Heart left ventricle (tissue), 16 donors: ENCODE measurements around the gene FOXF2. TPM values are rescaled to one million over a fixed set of nuclear protein-coding genes. Genes with fewer than 3 reads are reported as not detected.
A peak's percentile ranks its signal among the peaks of the same experiment; 100 is the strongest.

Source experiments
- ATAC-seq, 4 donors: fragments of 200-7000 bp; cut with Tn5 transposase; one replicate each; pipeline ENCODE4 v1.9.1; 2020 to 2022; ENCODE audit warnings: moderate library complexity in 4 of 4, mild to moderate bottlenecking in 3 of 4, moderate number of reproducible peaks in 1 of 4
- DNase-seq, 5 donors: peaks; one replicate each; pipeline ENCODE4 v3.0.0-alpha.2; 2020
- H3K27ac ChIP-seq, 12 donors: fragments of 200-600 bp; sonication (generic) in 4 of 12; one replicate each; pipeline versions ENCODE4 v1.5.0 to v1.8.0; 2016 to 2022; ENCODE audit warnings: mild to moderate bottlenecking in 2 of 12
- H3K27me3 ChIP-seq, 9 donors: fragments of 200-600 bp; sonication (generic) in 2 of 9; one replicate each; pipeline versions ENCODE4 v1.5.1 to v1.8.0; 2016 to 2022; ENCODE audit warnings: mild to moderate bottlenecking in 3 of 9
- H3K36me3 ChIP-seq, 9 donors: fragments of 200-600 bp; sonication (generic) in 2 of 9; one replicate each; pipeline versions ENCODE4 v1.5.0 to v1.8.0; 2018 to 2022; ENCODE audit warnings: mild to moderate bottlenecking in 2 of 9
- H3K4me1 ChIP-seq, 12 donors: fragments of 200-600 bp; sonication (generic) in 4 of 12; one replicate each; pipeline versions ENCODE4 v1.5.0 to v1.8.0; 2016 to 2022; ENCODE audit warnings: mild to moderate bottlenecking in 3 of 12
- H3K4me3 ChIP-seq, 12 donors: fragments of 200-600 bp; sonication (generic) in 4 of 12; one replicate each; pipeline versions ENCODE4 v1.5.0 to v1.8.0; 2017 to 2022; ENCODE audit warnings: mild to moderate bottlenecking in 9 of 12, moderate library complexity in 4 of 12
- H3K9me3 ChIP-seq, 12 donors: fragments of 200-600 bp; sonication (generic) in 4 of 12; one replicate each; pipeline versions ENCODE4 v1.5.0 to v1.8.0; 2016 to 2022; ENCODE audit warnings: mild to moderate bottlenecking in 1 of 12
- POLR2A ChIP-seq, 2 donors: fragments of 450-650 bp; IDR thresholded peaks; one replicate each; pipeline ENCODE4 v1.6.1; 2017; ENCODE audit warnings: antibody characterized with exemption in 2 of 2, mild to moderate bottlenecking in 2 of 2, moderate library complexity in 2 of 2
- WGBS, 4 donors: extraction: QIAGEN DNeasy Blood & Tissue Kit in 2 of 4; methylation state at CpG; one replicate each; pipeline versions ENCODE4 v1.1.5 to v1.1.7; 2013 to 2018; 5-methylcytosine and 5-hydroxymethylcytosine counted together
- intact Hi-C, 10 donors: fragments of 100-400 bp; cut with DNase I; formaldehyde crosslinking; loops; one replicate each; pipeline versions ENCODE4 v1.11.1 to v1.14.2; 2022
- polyA plus RNA-seq, 2 donors: library from polyadenylated mRNA; stranded (reverse); fragments of 200-250 nt; gene quantifications; one replicate each; pipeline ENCODE4 v1.2.3, GENCODE V29; 2013
- total RNA-seq, 9 donors: library from RNA; depleted of rRNA in 2 of 9; stranded (reverse); fragments of >200 nt in 2 of 9; fragmentation: NEBNext Ultra II Directional in 3 of 9; extraction: Animal tissue kit (Norgen Biotek cat#: 25700) in 3 of 9; gene quantifications; one replicate each; pipeline versions ENCODE4 v1.1.0 to v1.2.4, GENCODE V29; 2016 to 2023
- TF ChIP-seq, protein P1 (sequence below), 12 donors: fragments of 200-600 bp; sonication (generic) in 4 of 12; IDR thresholded peaks; one replicate each; pipeline versions ENCODE4 v1.5.0 to v1.8.0; 2018 to 2022; ENCODE audit warnings: antibody characterized with exemption in 12 of 12, mild to moderate bottlenecking in 5 of 12
- donor health status: ischemic (EF 13 %, LVEDD 7.1; RV severe dilation, severe dysfunction).
- donor health status: healthy with polysubstance abuse.
- donor health status: DM: no; HTN: yes; CAD: no.
- donor health status: DM: no; HTN: no; CAD: no.
- donor health status: ischemic (EF 25% LVEDD 6.9; RV normal size, moderate dysfunction).
- donor health status: ischemic (EF 25% LVEDD 5.7; RV mildly dilated, moderate dysfunction).
- donor health status: healthy.
- donor health status: DM: yes; HTN: yes; CAD: no.
- donor health status: ischemic (EF 35%, LVEDD 5.7; RV mildly dilated, moderate dysfunction).
- donor health status: nonischemic (EF 11% LVEDD 7.7; RV severe dilation, severe dysfunction).
- donor health status: DM: yes; HTN: yes; CAD: no.
- donor health status: PGD.
- donor health status: ischemic (EF 29% LVEDD 5.4; RV normal size, mild dysfunction).
- donor health status: nonischemic (EF 23%, LVEDD 6.1; RV moderate dilation, normal function).

FOXF2 gene
- total and polyA plus RNA-seq, 11 donors: 0.09 to 0.35 (median 0.16) TPM; not detected in 2

DNA sequence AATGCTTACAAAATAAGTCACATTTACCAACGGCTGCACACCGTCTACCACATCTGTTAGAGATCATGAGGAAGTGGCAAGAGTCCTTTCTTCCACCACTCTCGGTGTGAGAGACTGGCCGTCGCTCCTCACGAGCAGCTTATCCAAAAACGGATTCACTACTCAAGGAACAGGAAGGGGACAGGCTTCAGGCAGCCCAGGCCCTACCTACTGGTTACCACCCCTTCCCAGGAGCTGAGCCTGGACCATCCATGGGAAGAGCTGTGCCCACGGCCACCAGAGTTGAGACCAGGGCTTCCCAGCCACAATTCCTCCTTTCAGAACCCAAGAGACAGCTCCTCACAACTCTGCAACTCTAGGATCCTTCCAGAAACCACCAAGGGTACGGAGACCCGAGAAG is 37.0 kb downstream of the FOXF2 start:
- no peak for ATAC-seq
- H3K36me3 ChIP-seq: no peaks in the 10 kb centered on the region
- H3K4me1 ChIP-seq: no peaks in the 10 kb centered on the region
- H3K9me3 ChIP-seq: peaks cover 0 to 4% (median under 1%) of the 10 kb centered on the region in 12 donors
- peaks cover 0 to 23% (median 0%) of the 10 kb centered on the region in 9 donors for H3K27me3 ChIP-seq
- 65 to 76% (median 68%) methylated on average over 10 of the region's 10 CpGs for WGBS, 4 donors
- TF ChIP-seq, protein P1, sequence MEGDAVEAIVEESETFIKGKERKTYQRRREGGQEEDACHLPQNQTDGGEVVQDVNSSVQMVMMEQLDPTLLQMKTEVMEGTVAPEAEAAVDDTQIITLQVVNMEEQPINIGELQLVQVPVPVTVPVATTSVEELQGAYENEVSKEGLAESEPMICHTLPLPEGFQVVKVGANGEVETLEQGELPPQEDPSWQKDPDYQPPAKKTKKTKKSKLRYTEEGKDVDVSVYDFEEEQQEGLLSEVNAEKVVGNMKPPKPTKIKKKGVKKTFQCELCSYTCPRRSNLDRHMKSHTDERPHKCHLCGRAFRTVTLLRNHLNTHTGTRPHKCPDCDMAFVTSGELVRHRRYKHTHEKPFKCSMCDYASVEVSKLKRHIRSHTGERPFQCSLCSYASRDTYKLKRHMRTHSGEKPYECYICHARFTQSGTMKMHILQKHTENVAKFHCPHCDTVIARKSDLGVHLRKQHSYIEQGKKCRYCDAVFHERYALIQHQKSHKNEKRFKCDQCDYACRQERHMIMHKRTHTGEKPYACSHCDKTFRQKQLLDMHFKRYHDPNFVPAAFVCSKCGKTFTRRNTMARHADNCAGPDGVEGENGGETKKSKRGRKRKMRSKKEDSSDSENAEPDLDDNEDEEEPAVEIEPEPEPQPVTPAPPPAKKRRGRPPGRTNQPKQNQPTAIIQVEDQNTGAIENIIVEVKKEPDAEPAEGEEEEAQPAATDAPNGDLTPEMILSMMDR (IDR thresholded peaks at IDR 0.05): no peak
- no peak for TF ChIP-seq POLR2A (IDR thresholded peaks at IDR 0.05)
- no peak for DNase-seq
- no peak overlapping the region for H3K27ac ChIP-seq
- intact Hi-C loops: no loop called here
- no peak overlapping the region for H3K4me3 ChIP-seq

DNA sequence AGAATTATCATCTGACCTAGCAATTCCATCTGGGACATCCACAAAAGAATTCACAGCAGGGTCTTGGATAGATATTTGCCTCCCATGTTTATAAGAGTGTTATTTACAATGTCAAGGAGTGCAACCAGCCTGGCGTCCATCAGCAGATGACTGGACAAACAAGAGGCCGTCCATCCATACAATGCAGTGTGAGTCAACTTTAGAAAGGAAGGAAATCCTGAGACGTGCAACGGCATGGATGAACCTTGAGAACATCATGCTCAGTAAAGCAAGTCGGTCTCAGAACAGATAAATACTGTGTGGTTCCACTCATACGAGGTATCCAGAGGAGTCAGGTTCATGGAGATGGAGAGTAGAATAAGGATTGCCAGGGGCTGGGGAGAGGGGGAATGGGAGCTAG is 46.4 kb downstream of the FOXF2 start:
- no peak for DNase-seq
- intact Hi-C loops: loop anchor here in 7 of 10 donors (5.0 to 10.0 kb wide), 5 partner anchors 639 to 1249 kb away; no protein-coding TSS in a partner anchor
- H3K27me3 ChIP-seq: peaks cover 0 to 54% (median 23%) of the 10 kb centered on the region in 9 donors

DNA sequence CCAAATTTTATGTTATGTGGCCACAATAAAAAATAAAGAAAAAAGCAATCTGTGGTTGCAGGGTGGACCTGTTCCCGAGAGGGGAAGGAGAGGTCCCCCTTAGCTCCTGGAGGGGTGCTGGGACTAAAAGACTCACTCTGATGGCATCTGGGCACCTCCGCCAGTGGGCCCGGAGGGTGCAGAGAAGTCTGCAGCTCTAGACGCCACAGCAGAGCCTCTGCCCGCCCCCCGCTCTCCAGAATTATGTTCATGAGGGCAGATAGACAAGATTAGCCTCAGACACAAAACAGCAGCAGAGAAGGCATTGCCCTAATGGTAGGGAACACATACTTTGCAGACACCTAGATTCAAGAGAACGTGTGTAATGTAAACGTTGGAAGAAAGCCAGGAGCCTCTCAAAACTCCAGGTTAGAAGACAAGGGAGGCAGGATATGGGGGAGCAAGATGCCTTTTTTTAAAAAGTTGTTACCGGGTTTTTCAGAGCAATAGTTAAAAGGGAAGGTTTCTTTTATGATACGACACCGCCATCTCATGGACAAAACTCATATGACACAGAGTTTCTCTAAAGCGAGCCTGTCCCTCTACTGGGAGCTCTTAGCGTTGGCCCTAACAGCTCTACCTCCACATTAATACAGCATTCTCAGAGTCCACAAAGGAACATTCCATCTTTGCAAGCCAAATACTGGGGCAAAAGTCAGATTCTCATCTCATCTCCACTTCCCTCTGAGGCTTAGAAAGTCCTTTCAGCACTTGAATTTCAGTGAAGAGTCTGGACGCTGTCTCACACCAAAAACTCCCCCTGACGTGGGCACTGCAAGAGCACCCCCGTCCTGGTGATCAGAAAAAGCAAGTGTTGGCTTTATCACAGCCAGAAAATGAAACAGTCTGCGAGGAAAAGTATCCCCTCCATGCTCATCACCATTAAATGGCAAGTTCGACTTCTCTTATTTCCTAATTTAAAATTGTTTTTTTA is 47.2 kb downstream of the FOXF2 start:
- Histone ChIP-seq H3K27ac (no peak overlapping the region), H3K4me3 (no peak overlapping the region), H3K36me3 (no peaks in the 10 kb centered on the region), H3K4me1 (peaks cover 0 to 5% (median 0%) of the 10 kb centered on the region in 12 donors), H3K9me3 (no peaks in the 10 kb centered on the region), H3K27me3 (peaks cover 0 to 54% (median 23%) of the 10 kb centered on the region in 9 donors)
- WGBS, 4 donors: 26 to 33% (median 29%) methylated on average over 18 of the region's 18 CpGs
- no peak for TF ChIP-seq POLR2A (IDR thresholded peaks at IDR 0.05)
- TF ChIP-seq, protein P1 (IDR thresholded peaks at IDR 0.05): peak; percentile 63 to 81 (median 72)
- intact Hi-C loops: loop anchor here in 7 of 10 donors (5.0 to 10.0 kb wide), 5 partner anchors 639 to 1249 kb away; no protein-coding TSS in a partner anchor
- no peak for DNase-seq
- ATAC-seq: peak; percentile 69 to 84 (median 80)

More for the DNA sequence above, 46.4 kb downstream of the FOXF2 start:
- H3K9me3 ChIP-seq: no peaks in the 10 kb centered on the region
- no peak overlapping the region for H3K4me3 ChIP-seq
- 35 to 44% (median 43%) methylated on average over 6 of the region's 6 CpGs for WGBS, 4 donors
- no peak overlapping the region for H3K27ac ChIP-seq
- H3K4me1 ChIP-seq: peaks cover 0 to 5% (median 0%) of the 10 kb centered on the region in 12 donors
- ATAC-seq: no peak
- H3K36me3 ChIP-seq: no peaks in the 10 kb centered on the region
- TF ChIP-seq, protein P1 (IDR thresholded peaks at IDR 0.05): no peak
- no peak for TF ChIP-seq POLR2A (IDR thresholded peaks at IDR 0.05)
